Upper lobe of right lung (tissue), 1 donor: ENCODE results near the gene PGM2L1. TPM values are rescaled to one million over a fixed set of nuclear protein-coding genes. Genes with fewer than 3 reads are reported as not detected.
A peak's percentile ranks its signal among the peaks of the same experiment; 100 is the strongest.

Experiments
- ATAC-seq: fragments of 200-7000 bp; cut with Tn5 transposase; one replicate; pipeline ENCODE4 v1.9.1; 2020; ENCODE audit warnings: mild to moderate bottlenecking, moderate library complexity
- DNase-seq: peaks from one replicate; pipeline ENCODE4 v3.0.0-alpha.2; 2020
- H3K27ac ChIP-seq: fragments of 200-600 bp; one replicate; pipeline ENCODE4 v1.8.0; 2022
- H3K27me3 ChIP-seq: fragments of 200-600 bp; one replicate; pipeline ENCODE4 v1.8.0; 2022; ENCODE audit warnings: mild to moderate bottlenecking
- H3K36me3 ChIP-seq: fragments of 200-600 bp; one replicate; pipeline ENCODE4 v1.8.0; 2022
- H3K4me1 ChIP-seq: fragments of 200-600 bp; one replicate; pipeline ENCODE4 v1.8.0; 2022
- H3K4me3 ChIP-seq: fragments of 200-600 bp; one replicate; pipeline ENCODE4 v1.8.0; 2022; ENCODE audit warnings: mild to moderate bottlenecking
- H3K9me3 ChIP-seq: fragments of 200-600 bp; one replicate; pipeline ENCODE4 v1.8.0; 2022
- CTCF ChIP-seq: fragments of 200-600 bp; IDR thresholded peaks from one replicate; pipeline ENCODE4 v1.8.0; 2022; ENCODE audit warnings: antibody characterized with exemption
- intact Hi-C: fragments of 100-400 bp; cut with DNase I; formaldehyde crosslinking; loops from one replicate; pipeline ENCODE4 v1.11.0; 2022
- total RNA-seq: library from RNA; stranded (reverse); fragmentation: NEBNext Ultra II Directional; extraction: Animal tissue kit (Norgen Biotek cat#: 25700); gene quantifications from one replicate; pipeline ENCODE4 v1.2.1, GENCODE V29; 2021
- donor health status: DM: no; HTN: yes; CAD: no; lungs with severe emphysema.

The PGM2L1 gene
- total RNA-seq, 1 donor from 2014 or later: 5.1 TPM

DNA sequence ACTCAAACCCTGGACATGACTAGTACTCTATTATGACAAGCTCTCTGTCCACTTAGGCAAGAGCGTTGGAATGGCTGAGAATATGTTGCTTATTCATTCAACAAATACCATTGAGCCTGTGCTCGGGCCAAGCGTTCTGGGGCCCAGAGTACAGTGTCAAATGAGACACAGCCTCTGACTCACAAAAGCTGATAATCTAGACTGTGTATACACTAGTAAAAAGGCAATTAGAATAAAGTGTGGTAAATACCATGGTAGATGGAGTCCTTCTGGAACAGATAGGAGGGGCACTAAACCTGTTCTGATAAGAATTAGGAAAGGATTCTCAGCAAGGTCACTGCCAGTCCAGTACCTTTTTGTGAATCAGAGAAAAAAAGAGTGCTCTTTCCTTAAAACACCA lies 44.4 kb upstream of the PGM2L1 start:
- ATAC-seq (peak; percentile 69), DNase-seq (no peak)
- H3K27me3 ChIP-seq: no peaks in the 10 kb centered on the region
- H3K27ac ChIP-seq: no peak overlapping the region
- intact Hi-C loops: loop anchor here (10.0 kb wide), 2 partner anchors 58 to 178 kb away; no protein-coding TSS in a partner anchor
- no peaks in the 10 kb centered on the region for H3K4me1 ChIP-seq
- no peaks in the 10 kb centered on the region for H3K36me3 ChIP-seq
- TF ChIP-seq CTCF: no peak
- H3K4me3 ChIP-seq: no peak overlapping the region
- no peaks in the 10 kb centered on the region for H3K9me3 ChIP-seq

DNA sequence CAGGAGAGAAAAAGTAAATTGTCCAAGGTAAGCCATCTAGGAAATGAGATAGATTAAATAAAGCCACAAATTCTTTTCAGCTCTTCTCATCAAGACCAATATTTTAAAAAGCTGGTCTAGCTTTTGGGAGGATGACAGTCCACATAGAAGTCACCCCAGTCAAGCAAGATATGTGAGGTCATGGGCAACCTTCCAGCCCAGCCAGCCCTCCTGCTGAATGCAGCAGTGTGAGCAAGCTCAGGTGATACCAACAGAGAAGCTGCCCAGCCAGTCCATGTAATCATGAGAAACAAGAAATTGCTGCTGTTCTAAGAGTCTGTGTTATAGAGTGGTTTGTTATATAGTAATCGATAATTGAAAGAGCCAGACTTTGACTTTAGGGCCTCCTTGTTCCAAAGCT lies 40.4 kb upstream of the PGM2L1 start:
- H3K4me1 ChIP-seq: no peaks in the 10 kb centered on the region
- ATAC-seq (no peak), DNase-seq (no peak)
- no peak overlapping the region for H3K27ac ChIP-seq
- H3K4me3 ChIP-seq: no peak overlapping the region
- no peaks in the 10 kb centered on the region for H3K9me3 ChIP-seq
- H3K27me3 ChIP-seq: no peaks in the 10 kb centered on the region
- TF ChIP-seq CTCF: no peak
- no peaks in the 10 kb centered on the region for H3K36me3 ChIP-seq
- intact Hi-C loops: no loop called here

GRCh38 chr11:74437441-74438042 lies 39.3 kb upstream of the PGM2L1 start:
- H3K4me1 ChIP-seq: no peaks in the 10 kb centered on the region
- intact Hi-C loops: no loop called here
- no peak for TF ChIP-seq CTCF
- no peaks in the 10 kb centered on the region for H3K27me3 ChIP-seq
- ATAC-seq: no peak
- H3K9me3 ChIP-seq: no peaks in the 10 kb centered on the region
- H3K27ac ChIP-seq: no peak overlapping the region
- H3K4me3 ChIP-seq: no peak overlapping the region
- DNase-seq: no peak
- H3K36me3 ChIP-seq: no peaks in the 10 kb centered on the region

GRCh38 chr11:74434528-74434927 lies 36.3 kb upstream of the PGM2L1 start:
- ATAC-seq (no peak), DNase-seq (no peak)
- intact Hi-C loops: no loop called here
- Histone ChIP-seq H3K27ac (no peak overlapping the region), H3K36me3 (no peaks in the 10 kb centered on the region), H3K4me3 (no peak overlapping the region), H3K4me1 (no peaks in the 10 kb centered on the region), H3K27me3 (no peaks in the 10 kb centered on the region), H3K9me3 (no peaks in the 10 kb centered on the region)
- no peak for TF ChIP-seq CTCF

- TF ChIP-seq CTCF: no peak
- no peaks in the 10 kb centered on the region for H3K9me3 ChIP-seq
- H3K36me3 ChIP-seq: no peaks in the 10 kb centered on the region
- no peaks in the 10 kb centered on the region for H3K4me1 ChIP-seq
- ATAC-seq (no peak), DNase-seq (no peak)
- H3K4me3 ChIP-seq: no peak overlapping the region
- intact Hi-C loops: no loop called here
- no peak overlapping the region for H3K27ac ChIP-seq
- no peaks in the 10 kb centered on the region for H3K27me3 ChIP-seq
Observed at GRCh38 chr11:74429205-74429604, 31.0 kb upstream of the PGM2L1 start.

DNA sequence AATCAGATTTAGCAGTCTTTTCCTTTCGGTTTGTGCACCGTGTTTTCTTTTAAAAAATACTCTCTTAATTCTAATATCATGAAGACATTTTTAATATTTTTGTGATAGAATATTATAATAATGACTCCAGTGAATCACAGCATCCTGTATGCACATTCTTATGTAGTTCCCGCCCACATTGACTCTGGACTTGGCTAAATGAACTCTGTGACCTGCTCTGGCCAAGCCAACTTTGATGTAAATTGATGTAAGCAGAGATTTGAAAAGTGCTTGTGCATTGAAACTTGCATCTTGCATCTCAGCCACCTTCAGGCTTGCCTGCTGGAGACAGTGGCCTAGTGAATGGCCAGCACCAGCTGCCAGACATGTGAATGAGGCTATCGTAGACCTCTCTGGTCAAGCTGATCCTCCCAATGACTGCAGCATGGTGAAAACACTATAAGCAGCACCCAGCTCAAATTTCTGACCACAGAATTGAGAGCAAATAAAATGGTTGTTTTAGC lies 29.2 kb upstream of the PGM2L1 start:
- intact Hi-C loops: no loop called here
- DNase-seq: no peak
- no peak for ATAC-seq
- no peaks in the 10 kb centered on the region for H3K27me3 ChIP-seq
- no peaks in the 10 kb centered on the region for H3K36me3 ChIP-seq
- no peaks in the 10 kb centered on the region for H3K9me3 ChIP-seq
- no peak overlapping the region for H3K4me3 ChIP-seq
- H3K27ac ChIP-seq: no peak overlapping the region
- H3K4me1 ChIP-seq: no peaks in the 10 kb centered on the region
- no peak for TF ChIP-seq CTCF
